ENCODE results near the gene CLECL1.

Gene CLECL1

DNA sequence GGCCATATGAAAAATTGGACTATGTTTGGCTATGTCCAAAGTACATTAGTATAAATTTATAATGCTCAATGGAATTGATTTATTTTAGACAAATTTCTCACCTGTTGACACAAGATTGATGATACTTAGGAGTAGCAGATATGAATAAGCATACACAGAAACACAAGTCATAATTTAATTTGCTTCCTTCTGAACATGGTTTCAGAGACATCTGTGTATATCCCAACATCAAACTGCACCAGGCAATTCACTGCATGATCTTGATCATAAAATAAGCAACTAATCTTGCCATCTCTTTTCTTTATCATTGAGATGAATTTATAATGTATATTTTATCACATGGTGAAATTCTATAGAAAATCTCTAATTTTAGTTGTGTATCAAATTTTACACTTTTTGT lies 3.8 kb downstream of the CLECL1 start:
- TF ChIP-seq, protein P1, sequence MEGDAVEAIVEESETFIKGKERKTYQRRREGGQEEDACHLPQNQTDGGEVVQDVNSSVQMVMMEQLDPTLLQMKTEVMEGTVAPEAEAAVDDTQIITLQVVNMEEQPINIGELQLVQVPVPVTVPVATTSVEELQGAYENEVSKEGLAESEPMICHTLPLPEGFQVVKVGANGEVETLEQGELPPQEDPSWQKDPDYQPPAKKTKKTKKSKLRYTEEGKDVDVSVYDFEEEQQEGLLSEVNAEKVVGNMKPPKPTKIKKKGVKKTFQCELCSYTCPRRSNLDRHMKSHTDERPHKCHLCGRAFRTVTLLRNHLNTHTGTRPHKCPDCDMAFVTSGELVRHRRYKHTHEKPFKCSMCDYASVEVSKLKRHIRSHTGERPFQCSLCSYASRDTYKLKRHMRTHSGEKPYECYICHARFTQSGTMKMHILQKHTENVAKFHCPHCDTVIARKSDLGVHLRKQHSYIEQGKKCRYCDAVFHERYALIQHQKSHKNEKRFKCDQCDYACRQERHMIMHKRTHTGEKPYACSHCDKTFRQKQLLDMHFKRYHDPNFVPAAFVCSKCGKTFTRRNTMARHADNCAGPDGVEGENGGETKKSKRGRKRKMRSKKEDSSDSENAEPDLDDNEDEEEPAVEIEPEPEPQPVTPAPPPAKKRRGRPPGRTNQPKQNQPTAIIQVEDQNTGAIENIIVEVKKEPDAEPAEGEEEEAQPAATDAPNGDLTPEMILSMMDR (IDR thresholded peaks at IDR 0.05; ENCODE audit: low read depth, low read length), result no peak
- H3K4me3 ChIP-seq (ENCODE audit: low read depth, low read length), result no peak overlapping the region
- no peak for DNase-seq
- peaks cover 37% of the 10 kb centered on the region for H3K27me3 ChIP-seq
- H3K36me3 ChIP-seq, result no peaks in the 10 kb centered on the region
- H3K4me1 ChIP-seq, result no peaks in the 10 kb centered on the region
- no peaks in the 10 kb centered on the region for H3K9me3 ChIP-seq

DNA sequence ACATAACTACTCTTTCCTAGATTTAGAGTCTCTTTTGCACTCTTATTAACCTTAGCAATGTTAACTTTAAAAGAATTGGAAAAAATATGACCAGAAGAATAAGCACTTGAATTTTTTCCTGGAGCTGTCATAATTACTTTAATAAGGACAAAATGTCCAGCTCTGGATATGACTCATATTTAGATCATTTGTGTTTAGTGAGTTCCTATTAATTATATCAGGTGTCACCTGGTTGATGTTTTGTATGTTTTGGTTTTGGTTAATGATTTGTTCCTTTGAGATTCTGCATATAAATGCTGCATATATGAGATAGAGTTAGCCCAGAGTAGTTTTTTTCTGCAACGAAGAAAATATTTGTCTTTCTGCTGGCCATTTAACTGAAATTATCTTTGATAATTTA lies 5.1 kb downstream of the CLECL1 start:
- Histone ChIP-seq H3K9me3 (no peaks in the 10 kb centered on the region), H3K36me3 (no peaks in the 10 kb centered on the region), H3K4me3 (ENCODE audit: low read depth, low read length) (no peak overlapping the region), H3K27me3 (peaks cover 32% of the 10 kb centered on the region), H3K4me1 (no peaks in the 10 kb centered on the region)
- DNase-seq, result no peak
- TF ChIP-seq, protein P1 (IDR thresholded peaks at IDR 0.05; ENCODE audit: low read depth, low read length), result no peak

DNA sequence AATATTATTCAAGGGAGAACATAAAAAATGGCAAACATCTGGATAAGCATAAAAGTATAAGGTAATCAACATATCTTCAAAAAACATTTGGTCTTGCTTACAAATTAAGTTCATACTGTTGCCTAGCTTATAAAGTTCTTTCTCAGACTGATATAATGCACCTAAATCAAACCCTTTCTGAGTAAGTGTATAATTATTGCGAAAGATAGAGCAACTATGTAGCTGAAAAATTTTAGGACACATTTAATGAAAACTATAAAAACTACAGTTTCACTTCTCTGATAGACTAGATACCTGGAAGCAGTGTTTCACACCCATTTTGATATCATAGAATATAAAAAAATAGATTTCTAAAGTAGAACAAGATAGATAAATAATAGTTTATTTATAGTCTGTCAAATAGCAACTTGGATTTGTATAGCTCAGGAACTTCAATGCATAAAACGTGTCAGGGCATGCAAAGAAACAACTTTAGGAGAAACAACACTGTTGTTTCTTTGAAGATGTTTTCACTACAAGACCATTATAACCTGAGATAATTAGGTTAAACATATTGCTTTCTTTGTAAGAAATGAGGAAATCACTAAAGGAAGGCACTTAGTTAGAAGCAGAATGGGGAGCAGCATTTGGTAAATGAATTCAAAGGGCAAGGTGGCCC lies 7.6 kb downstream of the CLECL1 start:
- H3K4me1 ChIP-seq, result no peaks in the 10 kb centered on the region
- no peaks in the 10 kb centered on the region for H3K36me3 ChIP-seq
- no peak for DNase-seq
- no peak overlapping the region for H3K4me3 ChIP-seq (ENCODE audit: low read depth, low read length)
- H3K9me3 ChIP-seq, result no peaks in the 10 kb centered on the region
- peaks cover 28% of the 10 kb centered on the region for H3K27me3 ChIP-seq
- TF ChIP-seq, protein P1 (IDR thresholded peaks at IDR 0.05; ENCODE audit: low read depth, low read length), result no peak

DNA sequence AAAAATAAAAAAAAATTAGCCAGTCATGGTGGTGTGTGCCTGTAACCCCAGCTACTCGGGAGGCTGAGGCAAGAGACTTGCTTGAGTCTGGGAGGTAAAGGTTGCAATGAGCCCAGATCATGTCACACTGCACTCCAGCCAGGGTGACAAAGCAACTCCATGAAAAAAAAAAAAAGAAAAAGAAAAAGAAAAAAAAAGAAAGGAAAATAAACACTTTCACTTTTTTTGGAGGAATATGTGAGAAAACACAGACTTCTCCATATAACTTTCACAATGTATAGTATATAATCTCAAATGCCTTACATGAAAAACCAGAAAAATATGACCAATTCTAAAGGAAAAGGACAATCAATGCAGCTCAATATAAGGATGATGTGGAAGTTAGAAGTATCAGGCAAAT lies 8.9 kb downstream of the CLECL1 start:
- no peaks in the 10 kb centered on the region for H3K9me3 ChIP-seq
- TF ChIP-seq, protein P1 (IDR thresholded peaks at IDR 0.05; ENCODE audit: low read depth, low read length), result no peak
- peaks cover 22% of the 10 kb centered on the region for H3K27me3 ChIP-seq
- no peaks in the 10 kb centered on the region for H3K36me3 ChIP-seq
- H3K4me3 ChIP-seq (ENCODE audit: low read depth, low read length), result no peak overlapping the region
- no peaks in the 10 kb centered on the region for H3K4me1 ChIP-seq
- no peak for DNase-seq

DNA sequence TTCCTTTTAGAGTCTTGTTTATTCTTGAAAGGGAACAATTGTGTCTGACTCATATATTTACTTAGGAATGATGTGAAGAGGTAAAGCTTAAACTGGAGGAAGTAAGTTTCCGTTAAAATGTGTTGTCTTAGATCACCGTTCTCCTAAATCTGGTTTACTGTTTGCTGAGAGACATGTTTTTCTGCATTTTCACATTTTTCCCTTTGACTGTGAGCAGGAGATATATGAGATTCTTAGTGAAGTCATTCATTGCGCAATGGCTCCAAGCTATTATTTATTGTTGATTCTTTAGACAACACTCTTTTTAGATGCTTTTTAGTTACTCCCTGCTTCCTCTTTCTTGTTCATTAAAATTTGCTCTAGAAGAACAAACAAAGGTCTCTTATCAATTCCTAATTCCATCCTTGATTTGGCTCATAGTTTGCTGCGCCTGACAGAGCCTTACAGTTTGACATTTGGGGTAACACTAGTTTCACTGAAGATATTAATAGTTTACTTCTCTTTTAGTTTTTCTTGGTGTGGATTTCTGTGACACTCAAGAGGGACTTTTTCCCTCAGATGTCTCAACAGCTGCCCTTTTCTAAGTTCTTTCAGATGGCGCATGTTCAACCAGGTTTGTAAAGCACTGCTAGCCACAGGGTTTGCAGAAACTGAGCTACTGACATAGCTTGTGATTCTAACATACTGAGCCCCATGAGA lies 11.4 kb downstream of the CLECL1 start:
- H3K27me3 ChIP-seq, result peaks cover 22% of the 10 kb centered on the region
- TF ChIP-seq, protein P1 (IDR thresholded peaks at IDR 0.05; ENCODE audit: low read depth, low read length), result no peak
- H3K9me3 ChIP-seq, result no peaks in the 10 kb centered on the region
- H3K4me3 ChIP-seq (ENCODE audit: low read depth, low read length), result no peak overlapping the region
- no peaks in the 10 kb centered on the region for H3K36me3 ChIP-seq
- DNase-seq, result no peak
- no peaks in the 10 kb centered on the region for H3K4me1 ChIP-seq

DNA sequence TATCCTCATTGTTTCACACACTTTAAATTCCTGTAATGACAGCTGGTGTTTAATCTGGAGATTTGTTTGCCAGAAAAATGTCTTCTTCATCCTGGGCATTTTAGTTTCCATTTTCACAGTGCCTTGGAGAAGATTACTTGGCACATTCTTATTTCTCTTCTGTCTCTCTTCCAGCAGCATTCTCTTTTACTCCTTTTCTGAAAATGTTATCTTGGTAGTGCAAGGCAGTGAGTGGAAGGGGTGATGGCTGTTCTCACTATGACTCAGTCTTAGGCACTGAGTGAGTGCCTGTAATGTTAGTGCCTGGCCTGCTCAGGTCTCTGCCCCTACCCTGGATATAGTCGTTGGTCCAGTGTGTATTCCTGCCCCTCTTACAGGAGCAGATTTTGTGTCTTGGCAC lies 13.1 kb downstream of the CLECL1 start:
- H3K4me1 ChIP-seq, result no peaks in the 10 kb centered on the region
- no peak overlapping the region for H3K4me3 ChIP-seq (ENCODE audit: low read depth, low read length)
- TF ChIP-seq, protein P1 (IDR thresholded peaks at IDR 0.05; ENCODE audit: low read depth, low read length), result no peak
- H3K9me3 ChIP-seq, result no peaks in the 10 kb centered on the region
- H3K36me3 ChIP-seq, result no peaks in the 10 kb centered on the region
- peaks cover 19% of the 10 kb centered on the region for H3K27me3 ChIP-seq
- DNase-seq, result no peak
